AML-193 (cell line): ENCODE measurements around the gene BCR.

Source experiments
- DNase-seq, 2 experiments: peaks; one replicate each; lab custom pipeline; 2025; lab: John Stamatoyannopoulos, UW

Gene BCR

GRCh38 chr22:23262518-23263332 is 82.4 kb downstream of the BCR start:
- no peak for DNase-seq

DNA sequence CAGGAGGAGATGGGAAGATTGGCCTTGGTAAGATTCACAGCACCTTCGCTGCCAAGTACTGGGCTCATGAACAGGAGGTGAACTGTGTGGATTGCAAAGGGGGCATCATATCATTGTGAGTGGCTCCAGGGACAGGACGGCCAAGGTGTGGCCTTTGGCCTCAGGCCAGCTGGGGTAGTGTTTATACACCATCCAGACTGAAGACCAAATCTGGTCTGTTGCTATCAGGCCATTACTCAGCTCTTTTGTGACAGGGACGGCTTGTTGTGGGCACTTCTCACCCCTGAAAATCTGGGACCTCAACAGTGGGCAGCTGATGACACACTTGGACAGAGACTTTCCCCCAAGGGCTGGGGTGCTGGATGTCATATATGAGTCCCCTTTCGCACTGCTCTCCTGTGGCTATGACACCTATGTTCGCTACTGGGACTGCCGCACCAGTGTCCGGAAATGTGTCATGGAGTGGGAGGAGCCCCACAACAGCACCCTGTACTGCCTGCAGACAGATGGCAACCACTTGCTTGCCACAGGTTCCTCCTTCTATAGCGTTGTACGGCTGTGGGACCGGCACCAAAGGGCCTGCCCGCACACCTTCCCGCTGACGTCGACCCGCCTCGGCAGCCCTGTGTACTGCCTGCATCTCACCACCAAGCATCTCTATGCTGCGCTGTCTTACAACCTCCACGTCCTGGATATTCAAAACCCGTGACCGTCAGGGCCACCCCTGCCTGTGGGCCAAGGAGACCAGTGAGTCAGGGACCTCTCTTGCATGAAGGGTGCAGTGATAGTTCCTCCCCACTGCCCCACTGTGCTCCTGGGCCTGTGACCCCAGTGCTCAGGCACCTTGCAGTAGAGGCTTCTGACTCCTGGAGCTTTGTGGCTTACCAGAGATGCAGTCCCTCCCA is 83.6 kb downstream of the BCR start:
- DNase-seq, result no peak

- no peak for DNase-seq
These were observed 84.5 kb downstream of the BCR start for GRCh38 chr22:23264610-23265367.

GRCh38 chr22:23265368-23265700 is 85.0 kb downstream of the BCR start:
- no peak for DNase-seq

GRCh38 chr22:23266780-23267179 is 86.5 kb downstream of the BCR start:
- no peak for DNase-seq

DNA sequence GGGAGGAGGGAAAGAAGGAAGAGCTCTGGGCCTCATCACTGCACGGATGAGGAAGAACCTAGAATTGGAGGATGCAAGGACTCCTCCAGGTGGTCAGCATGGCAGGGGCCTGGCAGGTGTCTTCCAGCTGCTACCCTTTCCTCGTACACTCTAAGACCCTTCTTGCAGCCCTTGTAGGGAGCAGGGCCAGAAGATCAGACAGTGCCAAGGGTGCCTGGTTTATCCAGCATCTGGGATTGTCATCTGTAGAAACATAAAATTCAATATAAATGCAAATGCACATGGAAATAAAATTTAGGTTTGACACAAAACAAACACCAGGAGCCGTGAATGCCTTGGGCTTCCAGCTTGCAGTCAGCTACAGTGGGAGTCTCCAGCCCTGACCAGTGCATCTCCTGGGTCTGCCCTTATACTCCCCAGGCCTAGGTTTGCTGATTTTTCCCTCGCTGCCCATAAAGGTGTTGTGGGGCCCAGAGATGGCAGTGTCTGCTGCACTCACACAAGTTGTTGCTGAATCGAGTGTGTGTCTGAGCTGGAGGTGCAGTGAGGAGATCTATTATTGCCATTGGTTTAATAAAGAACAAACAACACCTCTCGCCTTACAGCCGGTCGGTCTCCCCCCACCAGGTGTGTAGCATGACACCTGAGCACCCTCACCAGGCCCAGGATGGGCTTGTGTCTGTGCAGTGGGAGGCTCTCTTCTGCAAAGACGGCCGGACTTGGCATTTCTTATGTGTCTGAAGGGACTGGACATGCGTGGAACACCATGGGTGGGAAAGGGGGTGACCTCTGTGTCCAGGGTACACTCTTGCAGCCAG is 87.1 kb downstream of the BCR start:
- no peak for DNase-seq

DNA sequence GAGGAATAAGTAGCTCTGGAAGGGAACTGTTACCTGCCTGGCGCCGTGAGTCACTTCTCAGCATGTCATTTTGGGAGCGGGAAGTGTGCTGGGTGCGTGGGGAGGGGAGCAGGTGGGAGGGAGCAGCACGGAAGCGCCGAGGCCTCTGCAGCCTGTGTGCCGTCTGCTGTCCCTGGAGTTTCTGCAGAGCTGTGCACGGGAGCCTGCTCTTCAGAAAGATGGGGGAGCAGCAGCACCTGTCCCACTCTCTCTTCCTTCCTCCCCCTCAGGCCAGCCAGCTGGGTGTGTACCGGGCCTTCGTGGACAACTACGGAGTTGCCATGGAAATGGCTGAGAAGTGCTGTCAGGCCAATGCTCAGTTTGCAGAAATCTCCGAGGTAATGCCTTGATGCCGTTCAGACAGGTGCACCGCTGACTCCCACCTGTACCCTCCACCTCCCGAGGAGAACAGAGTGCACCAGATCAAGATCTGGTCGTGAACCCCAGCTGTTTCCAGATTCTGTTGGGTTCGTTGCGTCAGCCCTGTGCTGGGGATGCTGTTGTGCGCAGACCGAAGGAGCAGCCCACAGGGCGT is 87.9 kb downstream of the BCR start:
- DNase-seq, result no peak

- no peak for DNase-seq
These were observed 88.6 kb downstream of the BCR start for GRCh38 chr22:23268877-23269276.

- no peak for DNase-seq
These were observed 89.3 kb downstream of the BCR start for GRCh38 chr22:23269441-23270211.

DNA sequence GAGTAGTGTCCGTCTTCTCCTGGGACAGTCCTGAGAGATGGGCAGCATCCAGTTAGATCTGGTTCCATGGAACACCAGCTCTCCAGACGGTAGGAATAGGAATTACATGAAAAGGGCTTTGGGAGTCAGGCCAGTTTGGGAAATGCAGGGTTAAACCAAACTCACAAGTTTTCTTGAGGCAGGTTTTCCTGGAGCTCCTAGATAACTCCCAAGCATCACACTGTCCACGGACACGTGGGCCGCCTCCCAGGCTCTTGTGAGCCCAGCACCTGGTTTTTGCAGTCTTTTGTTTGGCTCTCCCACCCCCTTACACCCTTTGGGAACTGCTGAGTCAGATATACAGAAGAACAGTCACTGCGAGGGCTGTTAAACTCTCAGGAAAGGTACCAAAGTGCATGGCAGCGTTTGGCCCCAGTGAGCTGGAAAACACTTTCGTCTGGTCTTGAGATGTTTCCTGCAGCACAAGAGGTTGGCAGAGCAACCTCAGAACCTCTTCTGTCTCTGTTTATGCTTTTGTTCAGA is 90.0 kb downstream of the BCR start:
- no peak for DNase-seq

- DNase-seq, result no peak
These were observed 90.7 kb downstream of the BCR start for GRCh38 chr22:23270798-23271596.

- no peak for DNase-seq
These were observed 91.2 kb downstream of the BCR start for GRCh38 chr22:23271597-23271908.

DNA sequence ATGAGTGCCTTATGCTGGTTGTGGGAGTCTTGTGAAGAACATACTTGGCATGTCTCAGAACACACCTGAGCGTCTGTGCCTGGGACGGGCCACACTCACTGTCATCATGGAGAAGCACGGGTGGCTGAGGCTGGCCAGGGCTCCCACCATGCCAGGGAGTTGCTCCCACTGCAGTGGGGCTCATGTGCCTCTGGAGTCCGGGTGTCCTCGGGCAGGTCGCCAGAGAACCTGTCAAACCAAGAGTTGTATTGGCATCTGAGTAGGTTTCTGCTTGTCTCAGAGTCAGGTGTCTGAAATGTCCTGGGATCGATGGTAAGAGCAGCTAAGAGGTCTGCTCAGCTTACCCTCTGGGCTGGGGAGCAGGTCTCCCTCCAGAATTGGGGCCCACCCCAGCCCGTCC is 92.1 kb downstream of the BCR start:
- DNase-seq, result no peak

- no peak for DNase-seq
These were observed 92.5 kb downstream of the BCR start for GRCh38 chr22:23272834-23273233.

DNA sequence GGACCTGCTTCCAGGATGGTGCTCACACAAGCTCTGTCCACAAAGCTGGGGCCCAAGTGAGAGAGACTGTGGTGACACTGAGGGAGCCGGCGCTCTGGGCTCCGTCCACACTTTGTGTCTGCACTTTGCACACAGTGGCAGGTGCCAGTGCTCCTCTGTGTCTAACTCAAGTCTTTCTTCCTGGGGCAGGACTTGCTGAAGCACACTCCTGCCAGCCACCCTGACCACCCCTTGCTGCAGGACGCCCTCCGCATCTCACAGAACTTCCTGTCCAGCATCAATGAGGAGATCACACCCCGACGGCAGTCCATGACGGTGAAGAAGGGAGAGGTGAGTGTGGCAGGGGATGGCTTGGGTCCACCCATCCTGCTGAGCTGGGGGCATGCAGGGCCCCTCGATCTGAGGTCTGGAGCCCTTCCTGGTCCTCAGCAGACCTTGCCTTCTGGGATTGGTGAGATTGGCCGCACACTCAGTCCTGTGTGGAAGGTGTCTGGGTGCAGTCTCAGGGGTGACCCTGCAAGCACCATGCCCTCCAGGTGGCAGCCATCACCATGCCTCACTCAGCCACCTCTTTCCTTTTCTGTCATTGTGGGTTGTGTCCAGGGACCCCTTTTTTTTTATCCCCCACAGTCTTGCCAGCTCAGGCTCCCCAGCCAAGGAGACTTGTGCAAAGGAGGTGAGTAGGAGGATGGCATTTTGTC is 93.3 kb downstream of the BCR start:
- no peak for DNase-seq

- DNase-seq, result no peak
These were observed 93.8 kb downstream of the BCR start for GRCh38 chr22:23274146-23274526.

GRCh38 chr22:23274891-23275694 is 94.8 kb downstream of the BCR start:
- DNase-seq, result no peak

DNA sequence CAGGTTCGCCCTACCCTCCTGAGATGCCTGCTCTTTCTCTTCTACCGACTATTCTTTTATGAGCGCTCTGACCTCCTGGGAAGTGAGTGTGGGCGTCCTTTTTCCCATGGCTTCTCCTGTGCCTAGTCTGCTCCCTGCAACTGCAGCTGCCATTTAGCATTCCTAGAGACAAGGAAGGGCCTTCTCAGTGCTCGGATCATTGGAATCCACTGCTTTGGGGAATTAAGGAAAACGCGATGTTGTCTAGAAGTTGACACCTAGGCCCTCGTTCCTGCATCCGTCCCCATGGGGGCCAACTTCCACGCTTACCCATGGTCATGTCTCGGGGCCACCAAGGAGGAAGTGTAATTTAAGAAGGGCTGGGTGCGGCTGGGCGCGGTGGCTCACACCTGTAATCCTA is 95.4 kb downstream of the BCR start:
- no peak for DNase-seq
